IPS DF 19.7 (cell line): ENCODE measurements around the gene MMEL1.

Experiments used
- DNase-seq: peaks from one replicate; pipeline ENCODE4 v3.0.0-alpha.2; 2013; ENCODE audit warnings: low read depth, low spot score

MMEL1 gene

GRCh38 chr1:2544875-2545640 lies 87.8 kb downstream of the MMEL1 start:
- no peak for DNase-seq

DNA sequence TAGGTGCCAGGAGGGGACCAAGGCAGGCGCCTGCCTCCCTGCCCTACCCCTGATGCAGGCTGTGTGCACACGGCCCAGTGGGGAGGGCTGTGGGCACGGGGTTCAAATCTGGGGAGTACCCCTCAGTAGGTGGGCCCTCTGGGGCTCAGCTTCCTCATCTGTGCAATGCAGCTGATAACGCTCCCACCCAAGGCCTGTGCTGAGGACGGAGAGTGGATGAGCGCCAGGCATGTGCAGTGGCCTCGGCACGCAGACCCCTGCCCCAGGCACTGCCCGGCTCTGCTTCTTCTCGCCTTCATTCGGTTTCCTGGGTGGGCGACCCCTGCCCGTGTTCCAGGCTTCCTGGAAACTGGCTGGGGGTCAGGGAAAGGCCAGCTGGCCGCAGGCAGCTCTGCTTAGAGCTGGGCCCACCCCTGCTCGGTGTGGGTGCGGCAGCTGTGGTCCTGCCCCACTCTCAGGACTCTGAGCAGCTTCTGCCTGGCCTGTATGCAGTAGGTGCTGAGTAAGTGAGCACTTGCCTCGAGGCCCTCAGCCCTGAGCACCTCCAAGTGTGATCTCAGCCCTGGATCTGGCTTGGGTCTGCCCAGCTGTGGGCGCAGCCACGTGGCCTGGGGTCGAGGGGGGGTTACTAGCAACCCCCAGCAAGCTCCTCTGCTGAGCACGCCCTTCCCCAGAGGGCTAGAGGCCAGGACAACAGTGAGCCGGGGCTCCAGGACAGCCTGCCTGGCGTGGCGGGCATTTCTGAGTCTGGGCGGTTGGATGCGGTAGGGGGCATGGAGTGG lies 88.5 kb downstream of the MMEL1 start:
- DNase-seq = no peak

GRCh38 chr1:2543543-2544092 lies 89.2 kb downstream of the MMEL1 start:
- DNase-seq = no peak

DNA sequence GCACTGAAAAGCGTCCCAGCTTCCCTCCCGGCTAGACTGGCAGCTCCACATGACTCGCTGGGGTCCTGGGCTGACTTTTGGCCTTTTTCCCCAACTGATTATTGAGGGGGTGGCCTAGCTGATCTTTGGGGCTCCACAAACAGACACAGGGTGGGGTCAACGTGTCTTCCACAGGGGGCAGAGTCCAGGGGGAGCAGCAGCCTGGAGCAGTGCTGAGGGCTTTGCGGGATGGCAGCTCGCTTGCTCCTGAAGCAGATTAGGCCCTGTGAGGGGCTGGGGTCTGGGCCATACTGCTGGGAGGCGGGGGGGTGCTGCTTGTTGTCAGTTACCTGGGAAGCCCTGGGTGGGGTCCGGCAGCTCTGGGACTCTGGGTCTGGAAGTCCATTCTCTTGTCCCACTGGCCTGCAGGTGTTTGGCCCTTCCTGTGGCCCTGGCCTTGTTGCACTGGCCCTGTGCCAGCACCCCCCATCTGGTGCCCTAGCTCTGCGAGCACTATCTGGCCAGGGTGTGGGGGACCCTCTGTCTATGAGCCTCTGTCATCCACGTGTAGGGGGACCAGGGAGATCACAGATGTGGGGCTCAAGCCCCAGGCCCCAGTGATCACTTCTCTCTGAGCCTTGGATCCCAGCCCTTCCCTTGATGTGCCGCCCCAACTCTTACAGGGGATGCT lies 90.4 kb downstream of the MMEL1 start:
- no peak for DNase-seq

DNA sequence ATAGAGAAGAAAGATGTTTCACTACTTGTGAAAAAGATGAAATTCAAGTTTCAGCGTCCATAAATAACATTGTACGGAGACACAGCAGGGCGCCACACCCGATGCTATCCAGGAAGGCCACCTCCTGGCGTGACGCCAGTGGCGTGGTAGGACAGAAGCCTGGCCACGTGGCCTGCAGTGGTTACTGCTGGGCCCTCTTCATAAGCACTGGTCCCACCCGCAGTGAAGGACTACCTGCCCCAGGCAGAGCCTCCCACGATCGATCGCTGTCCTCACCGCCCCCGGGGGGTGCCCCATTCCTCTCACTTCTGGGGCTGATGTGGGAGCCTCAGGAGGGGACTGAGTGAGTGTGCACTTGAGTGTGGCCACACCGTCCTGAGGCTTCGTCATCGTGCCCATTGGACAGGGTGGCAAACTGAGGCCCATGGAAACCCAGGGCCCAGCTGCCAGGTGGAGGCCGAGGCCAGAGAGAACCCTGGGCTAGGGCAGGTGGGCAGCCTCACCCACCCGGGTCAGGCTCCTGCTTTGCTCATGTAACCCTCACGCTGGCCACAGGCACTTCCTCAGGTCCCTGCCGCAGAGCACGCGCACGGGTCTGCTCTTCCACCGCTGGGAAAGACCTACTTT lies 91.1 kb downstream of the MMEL1 start:
- no peak for DNase-seq

DNA sequence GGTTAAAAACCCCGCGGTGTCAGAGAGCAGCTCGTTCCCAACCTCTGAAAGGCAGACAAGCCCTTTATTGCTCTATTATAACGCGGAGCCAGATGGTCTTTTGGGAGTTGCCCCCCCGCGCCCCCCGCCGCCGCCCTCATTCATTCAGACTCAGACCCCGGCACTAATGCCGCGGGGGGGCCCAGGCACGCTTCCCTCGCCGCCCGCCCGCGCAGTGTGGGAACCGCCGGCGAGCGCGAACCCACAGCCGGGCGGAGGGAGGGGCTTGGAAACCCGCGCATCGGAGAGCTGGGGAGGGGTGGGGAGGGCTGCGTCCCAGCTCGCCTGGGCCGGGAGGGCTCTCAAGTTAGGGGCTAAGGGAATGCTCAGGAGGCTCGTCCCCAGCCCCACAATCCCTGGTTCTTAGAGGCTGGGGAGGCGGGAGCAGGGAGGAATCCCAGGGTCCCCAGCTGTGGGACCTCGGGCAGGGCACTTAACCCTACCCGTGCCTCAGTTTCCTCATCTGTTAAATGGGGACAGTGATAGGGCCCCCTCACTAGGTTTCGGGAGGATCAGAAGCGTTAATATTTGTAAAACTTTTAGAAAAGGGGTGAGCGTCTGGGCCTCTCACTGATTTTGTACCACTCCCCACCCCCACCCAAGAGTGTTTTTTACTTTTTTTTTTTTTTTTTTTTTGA lies 91.9 kb downstream of the MMEL1 start:
- no peak for DNase-seq
